ENCODE measurements around the gene TLE4. TPM values are rescaled to one million over a fixed set of nuclear protein-coding genes. Genes with fewer than 3 reads are reported as not detected.

TLE4 gene
- total RNA-seq, 2 donors from 2014 or later = 9.7 to 130 TPM

DNA sequence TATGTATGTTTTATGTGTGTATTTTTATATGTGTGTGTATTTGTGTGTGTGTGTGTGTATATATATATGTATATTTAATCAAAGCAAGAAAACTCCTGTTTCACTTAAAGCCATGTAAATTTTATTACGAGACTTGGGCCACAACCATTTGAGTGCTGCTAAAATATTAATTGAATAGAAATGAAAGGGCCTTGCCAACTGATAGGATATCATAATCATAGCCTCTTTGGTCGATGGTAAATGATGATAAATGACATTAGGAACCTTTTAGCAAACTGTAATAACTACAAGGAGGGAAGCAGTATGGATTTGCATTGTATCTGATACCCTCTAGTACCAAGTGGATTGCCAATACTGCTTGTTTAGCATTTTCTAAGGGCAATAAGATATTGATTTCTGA is 7.9 kb downstream of the TLE4 start:
- TF ChIP-seq POLR2A (IDR thresholded peaks at IDR 0.05) (no peak), POLR2AphosphoS5 (IDR thresholded peaks at IDR 0.05) (no peak)
- TF ChIP-seq, protein P1, sequence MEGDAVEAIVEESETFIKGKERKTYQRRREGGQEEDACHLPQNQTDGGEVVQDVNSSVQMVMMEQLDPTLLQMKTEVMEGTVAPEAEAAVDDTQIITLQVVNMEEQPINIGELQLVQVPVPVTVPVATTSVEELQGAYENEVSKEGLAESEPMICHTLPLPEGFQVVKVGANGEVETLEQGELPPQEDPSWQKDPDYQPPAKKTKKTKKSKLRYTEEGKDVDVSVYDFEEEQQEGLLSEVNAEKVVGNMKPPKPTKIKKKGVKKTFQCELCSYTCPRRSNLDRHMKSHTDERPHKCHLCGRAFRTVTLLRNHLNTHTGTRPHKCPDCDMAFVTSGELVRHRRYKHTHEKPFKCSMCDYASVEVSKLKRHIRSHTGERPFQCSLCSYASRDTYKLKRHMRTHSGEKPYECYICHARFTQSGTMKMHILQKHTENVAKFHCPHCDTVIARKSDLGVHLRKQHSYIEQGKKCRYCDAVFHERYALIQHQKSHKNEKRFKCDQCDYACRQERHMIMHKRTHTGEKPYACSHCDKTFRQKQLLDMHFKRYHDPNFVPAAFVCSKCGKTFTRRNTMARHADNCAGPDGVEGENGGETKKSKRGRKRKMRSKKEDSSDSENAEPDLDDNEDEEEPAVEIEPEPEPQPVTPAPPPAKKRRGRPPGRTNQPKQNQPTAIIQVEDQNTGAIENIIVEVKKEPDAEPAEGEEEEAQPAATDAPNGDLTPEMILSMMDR (IDR thresholded peaks at IDR 0.05) = no peak
- no peaks in the 10 kb centered on the region for H3K9me3 ChIP-seq
- no peak overlapping the region for H3K27ac ChIP-seq
- DNase-seq (ENCODE audit: low spot score) = no peak
- intact Hi-C loops (cut with DNase I) = loop anchor here (10.0 kb wide), 1 partner anchor 485 kb away; no protein-coding TSS in a partner anchor
- no peaks in the 10 kb centered on the region for H3K36me3 ChIP-seq
- no peaks in the 10 kb centered on the region for H3K4me1 ChIP-seq (replicated peaks)
- WGBS = 92% methylated on average over 2 of the region's 2 CpGs
- no peak overlapping the region for H3K4me3 ChIP-seq
- no peaks in the 10 kb centered on the region for H3K27me3 ChIP-seq (replicated peaks; ENCODE audit: insufficient read depth)

DNA sequence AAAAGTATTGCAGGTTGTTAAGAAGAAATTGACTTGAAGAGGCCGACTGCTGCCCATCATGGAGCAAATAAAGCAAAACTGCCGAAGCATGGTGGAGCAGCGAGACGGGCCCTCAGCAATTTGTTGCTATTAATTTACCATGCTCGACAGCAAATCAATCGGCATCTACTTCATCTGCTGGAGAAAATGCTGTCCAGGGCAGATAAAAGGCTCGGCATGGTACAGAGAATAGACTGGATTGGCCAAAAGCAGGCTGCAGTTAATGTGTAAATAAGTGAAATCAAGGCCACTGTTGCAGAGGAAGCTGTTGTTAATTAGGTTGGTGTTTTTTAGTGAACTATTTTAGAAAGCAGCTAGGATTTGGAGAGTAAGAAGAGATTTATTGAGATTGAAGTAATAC is 8.3 kb downstream of the TLE4 start:
- H3K4me3 ChIP-seq = no peak overlapping the region
- DNase-seq (ENCODE audit: low spot score) = no peak
- TF ChIP-seq POLR2AphosphoS5 (IDR thresholded peaks at IDR 0.05) = no peak
- TF ChIP-seq, protein P1 (IDR thresholded peaks at IDR 0.05) = no peak
- no peak for TF ChIP-seq POLR2A (IDR thresholded peaks at IDR 0.05)
- intact Hi-C loops (cut with DNase I) = no loop called here
- no peak overlapping the region for H3K27ac ChIP-seq
- 95% methylated on average over 7 of the region's 7 CpGs for WGBS
- H3K4me1 ChIP-seq (replicated peaks) = no peaks in the 10 kb centered on the region
- no peaks in the 10 kb centered on the region for H3K9me3 ChIP-seq
- no peaks in the 10 kb centered on the region for H3K36me3 ChIP-seq
- no peaks in the 10 kb centered on the region for H3K27me3 ChIP-seq (replicated peaks; ENCODE audit: insufficient read depth)

DNA sequence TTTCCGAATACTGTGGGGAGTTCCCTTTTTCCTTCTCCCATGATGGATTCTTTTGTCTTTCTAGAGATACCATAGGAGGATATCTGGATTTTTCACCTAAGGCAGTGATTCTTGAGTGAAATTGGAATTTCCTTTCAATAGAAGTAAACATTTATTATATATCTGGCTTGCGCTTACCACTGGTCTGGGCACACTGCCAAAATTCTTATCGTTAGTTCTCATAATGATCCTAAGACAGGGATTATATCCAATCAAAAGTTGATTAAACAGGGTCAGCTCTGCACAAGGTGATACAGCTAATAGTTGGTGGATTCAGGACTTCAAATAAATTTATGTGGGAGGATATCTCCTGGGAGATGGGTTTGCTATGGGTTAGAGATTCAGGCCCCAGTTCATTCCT is 9.6 kb downstream of the TLE4 start:
- 75% methylated on average over 3 of the region's 3 CpGs for WGBS

DNA sequence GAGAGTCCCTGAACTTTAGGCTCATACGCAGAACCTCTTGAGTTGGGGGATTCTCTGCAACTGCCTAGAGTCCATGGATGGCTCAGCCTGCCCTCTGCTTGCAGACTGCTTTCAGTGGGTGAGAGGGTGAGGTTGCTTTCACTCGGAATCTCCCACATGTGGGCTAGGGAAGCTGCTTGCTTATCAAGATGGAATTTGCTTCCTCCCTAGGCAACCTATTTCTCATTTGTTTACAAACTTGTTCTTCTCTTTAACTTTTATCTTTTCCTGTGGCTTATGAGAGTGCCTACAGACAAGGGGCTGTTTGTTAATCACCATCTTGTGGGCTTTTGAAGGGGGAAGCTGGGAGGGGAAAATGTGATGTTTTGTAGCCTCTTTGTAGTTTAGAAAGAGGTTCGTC is 10.0 kb downstream of the TLE4 start:
- DNase-seq (ENCODE audit: low spot score) = no peak
- Histone ChIP-seq H3K4me1 (replicated peaks) (no peaks in the 10 kb centered on the region), H3K36me3 (no peaks in the 10 kb centered on the region), H3K4me3 (no peak overlapping the region), H3K27me3 (replicated peaks; ENCODE audit: insufficient read depth) (no peaks in the 10 kb centered on the region), H3K27ac (no peak overlapping the region), H3K9me3 (no peaks in the 10 kb centered on the region)
- TF ChIP-seq POLR2AphosphoS5 (IDR thresholded peaks at IDR 0.05) (no peak), POLR2A (IDR thresholded peaks at IDR 0.05) (no peak)
- TF ChIP-seq, protein P1 (IDR thresholded peaks at IDR 0.05) = no peak
- intact Hi-C loops (cut with DNase I) = no loop called here
- 73% methylated on average over 3 of the region's 3 CpGs for WGBS

More for the DNA sequence above, 9.6 kb downstream of the TLE4 start:
- Histone ChIP-seq H3K27me3 (replicated peaks; ENCODE audit: insufficient read depth) (no peaks in the 10 kb centered on the region), H3K27ac (no peak overlapping the region), H3K4me1 (replicated peaks) (no peaks in the 10 kb centered on the region), H3K36me3 (no peaks in the 10 kb centered on the region), H3K4me3 (no peak overlapping the region), H3K9me3 (no peaks in the 10 kb centered on the region)
- intact Hi-C loops (cut with DNase I) = no loop called here
- DNase-seq (ENCODE audit: low spot score) = no peak
- TF ChIP-seq POLR2A (IDR thresholded peaks at IDR 0.05) (no peak), POLR2AphosphoS5 (IDR thresholded peaks at IDR 0.05) (no peak)
- TF ChIP-seq, protein P1 (IDR thresholded peaks at IDR 0.05) = no peak

DNA sequence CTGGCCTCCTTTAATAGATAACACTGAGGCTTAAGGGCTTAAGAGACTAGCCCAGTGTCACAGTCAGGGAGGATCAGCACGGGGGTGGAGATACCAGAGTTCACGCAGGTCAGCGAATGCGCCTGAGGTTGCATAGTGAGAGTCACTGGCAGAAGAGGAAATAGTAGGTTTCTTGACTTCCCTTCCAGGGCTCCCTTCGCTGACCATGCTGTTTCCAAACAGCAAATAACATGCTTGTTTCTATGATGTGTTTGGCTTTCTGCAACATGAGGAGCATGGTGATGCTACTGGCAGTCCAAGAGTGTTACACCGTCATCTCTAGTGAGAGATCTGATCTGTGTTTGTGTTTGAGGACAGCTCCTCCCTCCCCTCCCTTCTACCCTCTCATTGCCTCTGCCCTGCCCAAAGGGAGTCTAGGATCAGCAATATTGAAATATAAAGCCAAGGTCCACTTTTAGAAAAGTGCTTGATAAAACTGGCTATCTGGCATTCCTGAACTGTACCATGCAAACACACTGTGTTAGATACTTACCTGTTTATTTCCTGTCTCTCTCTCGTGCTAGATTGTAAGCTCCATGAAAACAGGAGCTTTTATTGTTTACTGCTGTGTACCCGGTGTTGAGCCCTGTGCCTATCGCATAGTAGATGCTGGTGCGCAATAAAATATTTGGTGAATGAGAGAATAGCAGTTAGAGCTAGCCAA is 12.3 kb downstream of the TLE4 start:
- Histone ChIP-seq H3K27me3 (replicated peaks; ENCODE audit: insufficient read depth) (no peaks in the 10 kb centered on the region), H3K4me1 (replicated peaks) (no peaks in the 10 kb centered on the region), H3K36me3 (no peaks in the 10 kb centered on the region), H3K4me3 (no peak overlapping the region), H3K9me3 (no peaks in the 10 kb centered on the region), H3K27ac (no peak overlapping the region)
- TF ChIP-seq POLR2A (IDR thresholded peaks at IDR 0.05) (no peak), POLR2AphosphoS5 (IDR thresholded peaks at IDR 0.05) (no peak)
- TF ChIP-seq, protein P1 (IDR thresholded peaks at IDR 0.05) = no peak
- no peak for DNase-seq (ENCODE audit: low spot score)
- intact Hi-C loops (cut with DNase I) = no loop called here
- WGBS = 82% methylated on average over 10 of the region's 10 CpGs

Measured in prostate gland (tissue), 2 donors.